Mammary epithelial cell (primary cell): Measurements from ENCODE around the gene STAB1.

ENCODE experiments used
- EZH2 ChIP-seq: IDR thresholded peaks from 2 replicates; pipeline ENCODE4 v1.6.1; 2012; ENCODE audit warnings: low read length, inconsistent platforms, borderline replicate concordance
- TF ChIP-seq, protein P1 (sequence below), 2 donors: IDR thresholded peaks in 1 of 2; conservative IDR thresholded peaks in 1 of 2; 2 replicates each; pipeline ENCODE4 v1.5.1; 2011 to 2012; ENCODE audit warnings: inconsistent platforms in 2 of 2, low read length in 2 of 2, mild to moderate bottlenecking in 2 of 2, control low read depth in 1 of 2, low read depth in 1 of 2; ENCODE audit not compliant: insufficient read depth in 1 of 2; ENCODE audit errors: extremely low read depth in 1 of 2

DNA sequence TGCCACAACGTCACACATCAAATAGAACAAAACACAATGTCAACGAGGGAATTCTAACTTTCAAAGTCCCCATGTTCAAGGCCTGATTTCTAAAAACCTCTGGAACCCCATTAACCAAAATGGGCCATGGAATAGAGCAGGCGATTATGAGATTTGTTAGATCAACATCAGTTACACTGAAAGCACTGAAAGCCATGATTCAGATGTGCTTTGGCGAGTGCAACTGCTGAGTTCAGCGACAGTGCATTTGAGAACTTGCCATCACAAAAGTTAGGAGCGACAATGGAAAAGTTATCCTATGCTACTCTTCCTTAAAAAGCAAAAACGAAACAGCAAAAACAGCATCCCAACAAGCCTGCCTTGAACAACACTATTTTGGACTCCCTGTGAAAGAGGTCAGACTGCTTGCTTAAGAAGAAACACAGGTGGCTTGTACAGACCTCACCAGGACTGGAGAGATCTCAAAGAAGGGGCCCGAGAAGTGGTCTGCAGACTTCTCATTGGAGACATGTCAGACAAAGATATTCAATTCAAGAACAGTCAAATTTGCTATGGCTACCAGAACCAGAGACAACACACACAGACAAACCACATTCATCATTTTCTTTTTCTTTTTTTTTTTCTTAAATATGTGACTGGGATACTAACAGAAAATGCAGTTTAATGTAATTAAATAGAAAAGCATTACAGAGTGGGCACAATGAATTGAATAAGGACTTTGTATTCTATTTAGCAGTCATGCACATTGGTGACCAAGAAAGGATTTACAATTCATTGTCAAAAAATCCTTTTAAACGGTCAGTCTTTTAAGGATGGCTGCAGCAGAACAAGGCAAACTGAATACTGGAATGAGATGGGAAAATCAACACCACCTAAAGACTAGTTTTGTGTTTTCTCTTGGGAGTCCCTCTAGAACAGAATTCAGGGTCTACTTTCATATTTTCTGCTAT, 62.1 kb downstream of the STAB1 start:
- TF ChIP-seq, protein P1, sequence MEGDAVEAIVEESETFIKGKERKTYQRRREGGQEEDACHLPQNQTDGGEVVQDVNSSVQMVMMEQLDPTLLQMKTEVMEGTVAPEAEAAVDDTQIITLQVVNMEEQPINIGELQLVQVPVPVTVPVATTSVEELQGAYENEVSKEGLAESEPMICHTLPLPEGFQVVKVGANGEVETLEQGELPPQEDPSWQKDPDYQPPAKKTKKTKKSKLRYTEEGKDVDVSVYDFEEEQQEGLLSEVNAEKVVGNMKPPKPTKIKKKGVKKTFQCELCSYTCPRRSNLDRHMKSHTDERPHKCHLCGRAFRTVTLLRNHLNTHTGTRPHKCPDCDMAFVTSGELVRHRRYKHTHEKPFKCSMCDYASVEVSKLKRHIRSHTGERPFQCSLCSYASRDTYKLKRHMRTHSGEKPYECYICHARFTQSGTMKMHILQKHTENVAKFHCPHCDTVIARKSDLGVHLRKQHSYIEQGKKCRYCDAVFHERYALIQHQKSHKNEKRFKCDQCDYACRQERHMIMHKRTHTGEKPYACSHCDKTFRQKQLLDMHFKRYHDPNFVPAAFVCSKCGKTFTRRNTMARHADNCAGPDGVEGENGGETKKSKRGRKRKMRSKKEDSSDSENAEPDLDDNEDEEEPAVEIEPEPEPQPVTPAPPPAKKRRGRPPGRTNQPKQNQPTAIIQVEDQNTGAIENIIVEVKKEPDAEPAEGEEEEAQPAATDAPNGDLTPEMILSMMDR (conservative IDR thresholded peaks at IDR 0.05 in 1 of 2, IDR thresholded peaks at IDR 0.05 in 1 of 2; ENCODE audit: extremely low read depth in 1 of 2, insufficient read depth in 1 of 2, low read depth in 1 of 2, low read length in 2 of 2): no peak
- TF ChIP-seq EZH2: no peak
